Measurements from ENCODE around the gene ALAS1. TPM values are rescaled to one million over a fixed set of nuclear protein-coding genes. Genes with fewer than 3 reads are reported as not detected.

ALAS1 gene
- polyA plus RNA-seq, 3 donors from 2014 or later = 18.0 to 37.0 (median 27.4) TPM

DNA sequence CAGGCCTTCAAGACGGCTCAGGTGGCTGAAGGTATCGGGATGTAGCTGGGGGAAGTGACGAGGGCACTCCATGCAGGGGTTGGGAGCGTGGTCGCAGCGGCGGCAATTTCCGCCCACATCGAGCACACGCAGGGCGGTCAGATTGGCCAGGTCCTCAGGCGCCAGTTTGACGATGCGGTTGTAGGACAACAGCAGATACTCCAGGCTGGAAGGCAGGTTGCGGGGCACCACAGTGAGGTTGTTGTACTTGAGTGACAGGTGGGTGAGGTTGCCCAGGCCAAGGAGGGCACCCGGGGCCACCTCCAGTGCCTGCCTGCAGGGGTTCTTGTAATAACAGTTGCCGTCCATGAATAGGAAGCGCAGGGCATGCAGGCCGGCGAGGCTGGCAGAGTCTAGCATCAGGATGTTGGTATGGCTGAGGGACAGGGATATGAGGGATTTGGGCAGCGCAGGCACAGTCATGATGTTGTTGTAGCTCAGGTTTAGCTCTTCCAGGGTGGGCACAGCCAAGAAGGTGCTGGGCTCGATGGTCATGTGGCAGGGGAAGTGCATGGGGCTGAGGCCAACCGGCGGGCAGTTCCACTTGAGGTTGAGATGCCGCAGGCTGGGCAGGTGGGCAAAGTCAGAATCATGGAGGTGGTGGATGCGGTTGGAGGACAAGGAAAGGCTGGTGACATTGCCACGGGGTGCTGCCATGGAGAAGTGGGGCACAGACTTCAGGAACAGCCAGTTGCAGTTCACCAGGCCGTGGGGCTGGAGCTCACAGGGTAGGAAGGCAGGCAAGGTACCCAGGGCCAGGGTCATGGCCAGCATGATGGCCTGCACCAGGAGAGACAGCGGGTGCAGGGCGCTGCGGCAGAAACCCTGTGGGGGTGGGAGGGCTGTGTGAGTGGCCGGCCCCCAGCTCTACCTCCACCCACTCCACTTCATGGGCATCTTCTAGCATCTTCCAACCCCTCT, 25.8 kb downstream of the ALAS1 start:
- H3K4me3 Mint-ChIP-seq = no peak overlapping the region
- peaks cover 0 to 3% (median 0%) of the 10 kb centered on the region in 3 donors for H3K36me3 Mint-ChIP-seq
- H3K27me3 Mint-ChIP-seq (ENCODE audit: low read depth in 3 of 3) = peaks cover 0 to 2% (median 1%) of the 10 kb centered on the region in 3 donors
- peak overlapping the region in 1 of 6 donors; percentile 11 for H3K27ac Mint-ChIP-seq
- no peaks in the 10 kb centered on the region for H3K9me3 Mint-ChIP-seq
- peaks cover 15 to 20% of the 10 kb centered on the region in 2 donors for H3K4me1 Mint-ChIP-seq
- no peak for DNase-seq

DNA sequence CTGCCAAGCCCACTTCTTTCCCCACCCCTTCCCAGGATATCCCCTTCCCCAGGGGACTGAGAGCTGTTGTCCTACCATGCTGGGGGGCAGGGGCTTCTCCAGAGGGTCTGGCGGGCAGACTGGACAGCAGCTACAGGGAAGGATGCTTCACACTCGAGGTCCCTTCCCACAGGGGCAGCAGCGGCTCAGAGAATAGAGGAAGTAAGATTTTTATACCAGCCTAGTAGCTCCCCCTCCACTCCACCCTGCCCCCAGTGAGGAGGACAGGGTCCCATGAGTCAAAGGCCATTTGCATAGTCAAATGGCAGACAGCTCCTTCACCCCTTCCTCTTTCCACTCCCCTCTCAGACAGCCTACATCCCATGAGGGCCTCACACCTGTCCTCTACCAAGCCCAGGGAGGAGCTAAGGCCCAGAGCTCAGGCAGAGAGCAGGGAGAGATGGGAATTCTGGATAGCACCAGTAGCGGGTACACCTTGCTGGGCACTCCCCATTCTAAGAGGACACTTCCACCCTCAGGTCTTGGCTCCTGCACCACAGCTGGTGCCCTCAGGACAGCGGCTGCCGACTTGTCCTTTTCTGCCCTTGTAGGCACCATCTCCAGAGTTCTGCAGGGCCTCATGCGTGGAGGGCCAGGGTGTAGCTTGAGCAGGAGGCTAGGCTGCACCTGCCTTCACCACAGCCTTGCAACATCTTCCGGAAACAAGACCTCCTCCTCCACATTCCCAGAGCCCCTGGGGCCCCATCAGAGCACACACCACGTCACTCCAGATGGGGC, 27.7 kb downstream of the ALAS1 start, which contains the start of gene TLR9:
Gene TLR9, minus strand, starts transcription at position 194 of the 777 bp plus-strand sequence. Its CDS starts 116 bp downstream, at position 78.
- DNase-seq = no peak
- Mint-ChIP-seq H3K9me3 (no peaks in the 10 kb centered on the region), H3K36me3 (peaks cover 0 to 3% (median 0%) of the 10 kb centered on the region in 3 donors), H3K4me3 (no peak within 1 kb of the TSS), H3K4me1 (peaks cover 1 to 3% of the 10 kb centered on the region in 2 donors), H3K27ac (peak within 1 kb of the TSS in 5 of 6 donors; percentile 21 to 65 (median 45)), H3K27me3 (ENCODE audit: low read depth in 3 of 3) (peaks cover 0 to 1% (median 0%) of the 10 kb centered on the region in 3 donors)

DNA sequence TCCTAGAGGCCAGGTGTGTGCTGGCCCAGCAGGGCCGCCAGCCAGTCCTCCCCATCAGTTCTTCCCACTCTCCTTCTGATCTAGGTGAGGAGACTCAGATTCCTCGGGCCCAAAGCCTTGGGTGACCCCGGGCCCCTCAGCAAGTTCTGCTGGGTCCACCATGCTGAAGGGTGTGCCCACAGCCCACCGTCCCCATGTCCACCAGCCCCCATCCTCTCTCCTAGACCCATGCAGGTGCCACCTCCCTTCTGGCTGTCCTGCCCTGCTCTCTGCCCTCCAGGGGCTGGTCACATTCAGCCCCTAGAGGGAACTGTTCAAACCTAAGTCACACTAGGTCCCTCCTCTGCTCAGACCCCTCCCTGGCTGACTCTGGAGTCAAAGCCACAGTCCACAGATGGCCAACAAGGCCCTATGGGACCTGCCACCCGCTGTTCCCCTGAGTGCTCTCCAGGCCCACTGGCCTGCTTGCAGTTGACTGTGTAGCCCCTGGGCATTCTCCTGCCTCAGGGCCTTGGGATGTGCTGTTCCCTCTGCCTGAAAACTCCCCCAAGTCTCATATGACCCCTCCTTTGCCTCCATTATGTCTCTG, 28.4 kb downstream of the ALAS1 start:
- H3K27me3 Mint-ChIP-seq (ENCODE audit: low read depth in 3 of 3) = peaks cover 0 to 1% (median 0%) of the 10 kb centered on the region in 3 donors
- H3K9me3 Mint-ChIP-seq = no peaks in the 10 kb centered on the region
- peaks cover 0 to 3% (median 0%) of the 10 kb centered on the region in 3 donors for H3K36me3 Mint-ChIP-seq
- H3K4me3 Mint-ChIP-seq = no peak overlapping the region
- peaks cover 0 to 2% of the 10 kb centered on the region in 2 donors for H3K4me1 Mint-ChIP-seq
- no peak for DNase-seq
- peak overlapping the region in 4 of 6 donors; percentile 23 to 65 (median 48) for H3K27ac Mint-ChIP-seq

DNA sequence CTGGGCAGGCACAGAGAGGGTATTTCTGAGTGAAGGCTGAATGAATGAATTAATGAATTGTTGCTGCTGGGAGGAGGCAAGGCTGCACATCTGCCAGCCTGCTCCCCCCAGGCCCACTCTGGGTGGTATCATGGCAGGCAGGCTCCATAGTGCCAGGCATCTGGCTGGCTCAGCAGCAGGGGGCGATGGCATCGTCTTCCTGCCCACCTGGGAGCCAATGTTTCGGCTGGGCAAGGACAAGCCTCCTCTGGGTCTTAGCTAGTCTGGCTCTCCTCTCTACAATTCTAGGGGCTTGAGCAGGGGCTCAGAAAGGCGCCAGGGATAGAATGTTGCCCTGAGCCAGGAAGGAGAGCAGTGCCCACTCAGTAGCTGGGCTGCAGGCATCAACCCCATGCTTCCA, 29.2 kb downstream of the ALAS1 start:
- Mint-ChIP-seq H3K27me3 (ENCODE audit: low read depth in 3 of 3) (peaks cover 0 to 1% (median 0%) of the 10 kb centered on the region in 3 donors), H3K27ac (peak overlapping the region in 5 of 6 donors; percentile 23 to 51 (median 34)), H3K4me3 (no peak overlapping the region), H3K36me3 (peaks cover 0 to 8% (median 0%) of the 10 kb centered on the region in 3 donors), H3K9me3 (no peaks in the 10 kb centered on the region), H3K4me1 (peaks cover 6% of the 10 kb centered on the region in 2 donors)
- no peak for DNase-seq

DNA sequence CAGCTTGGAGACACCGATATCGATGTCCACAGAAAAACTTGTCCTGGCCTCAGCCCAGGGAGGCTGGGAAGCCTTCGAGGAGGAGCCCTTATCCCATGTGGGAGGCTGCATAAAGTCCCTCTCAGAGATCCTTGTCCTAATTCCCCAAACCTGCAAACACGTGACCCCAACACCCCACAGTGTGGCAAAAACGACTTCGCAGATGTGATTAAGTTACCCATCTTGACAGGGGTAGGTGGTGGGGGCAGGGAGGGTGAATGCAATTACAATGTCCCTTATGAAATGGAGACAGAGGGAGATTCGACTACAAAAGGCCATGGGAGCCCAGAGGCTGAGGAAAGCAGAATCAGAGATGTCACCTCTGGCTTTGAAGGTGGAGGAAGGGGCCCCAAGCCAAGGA, 29.8 kb downstream of the ALAS1 start:
- no peak overlapping the region for H3K4me3 Mint-ChIP-seq
- no peak for DNase-seq
- peaks cover 0 to 1% (median 0%) of the 10 kb centered on the region in 3 donors for H3K27me3 Mint-ChIP-seq (ENCODE audit: low read depth in 3 of 3)
- H3K9me3 Mint-ChIP-seq = no peaks in the 10 kb centered on the region
- peaks cover 0 to 8% (median 0%) of the 10 kb centered on the region in 3 donors for H3K36me3 Mint-ChIP-seq
- peak overlapping the region in 2 of 6 donors; percentile 24 to 55 for H3K27ac Mint-ChIP-seq
- peaks cover 6 to 8% of the 10 kb centered on the region in 2 donors for H3K4me1 Mint-ChIP-seq

DNA sequence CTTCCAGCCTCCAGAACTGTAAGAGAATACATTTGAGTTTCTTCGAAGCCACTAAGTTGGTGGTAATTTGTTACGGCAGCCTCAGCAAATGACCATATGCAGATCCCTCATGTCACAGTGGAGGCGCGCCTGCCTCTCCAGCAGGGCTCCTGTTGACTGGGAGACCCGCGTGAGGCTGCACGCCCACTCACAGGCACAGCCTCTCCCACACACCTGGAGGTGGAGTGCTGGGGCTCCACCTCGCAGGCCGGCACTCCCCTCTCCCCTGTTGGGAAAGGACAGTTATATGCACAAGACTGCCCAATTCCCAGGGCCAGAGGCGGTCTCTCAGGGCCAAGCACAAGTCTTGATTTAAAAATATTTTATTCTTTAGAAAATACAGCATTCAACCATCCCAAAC, 30.3 kb downstream of the ALAS1 start:
- Mint-ChIP-seq H3K4me1 (peaks cover 7 to 8% of the 10 kb centered on the region in 2 donors), H3K36me3 (peaks cover 0 to 8% (median 0%) of the 10 kb centered on the region in 3 donors), H3K9me3 (no peaks in the 10 kb centered on the region), H3K4me3 (no peak overlapping the region), H3K27ac (no peak overlapping the region), H3K27me3 (ENCODE audit: low read depth in 3 of 3) (peaks cover 0 to 1% (median 0%) of the 10 kb centered on the region in 3 donors)
- no peak for DNase-seq

DNA sequence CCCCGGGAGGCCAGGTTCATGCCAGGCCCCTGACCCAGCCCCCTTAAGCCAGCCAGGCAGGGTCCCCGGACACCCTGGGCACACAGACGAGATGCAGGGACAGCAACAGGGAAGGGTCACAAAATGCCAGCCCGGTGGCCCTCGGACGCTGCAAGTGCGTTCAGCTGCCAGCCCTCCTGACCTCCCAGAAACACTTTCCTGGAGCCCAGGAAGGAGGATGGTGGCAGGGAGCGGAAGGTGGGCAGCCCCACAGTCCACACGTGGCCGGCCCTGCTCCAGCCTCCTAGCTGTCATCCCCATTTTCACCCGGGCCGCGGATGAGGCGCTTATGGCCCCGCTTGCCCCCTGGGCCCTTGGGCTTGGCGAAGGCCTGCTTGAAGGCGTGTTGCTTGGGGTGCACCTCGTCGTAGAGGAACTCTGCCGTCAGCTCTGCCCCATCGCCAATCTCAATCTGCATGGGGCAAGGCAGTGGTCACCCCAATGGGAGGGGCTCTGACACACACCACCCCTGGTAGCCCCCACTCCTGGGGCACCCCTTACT, 30.9 kb downstream of the ALAS1 start:
- no peaks in the 10 kb centered on the region for H3K27me3 Mint-ChIP-seq (ENCODE audit: low read depth in 3 of 3)

DNA sequence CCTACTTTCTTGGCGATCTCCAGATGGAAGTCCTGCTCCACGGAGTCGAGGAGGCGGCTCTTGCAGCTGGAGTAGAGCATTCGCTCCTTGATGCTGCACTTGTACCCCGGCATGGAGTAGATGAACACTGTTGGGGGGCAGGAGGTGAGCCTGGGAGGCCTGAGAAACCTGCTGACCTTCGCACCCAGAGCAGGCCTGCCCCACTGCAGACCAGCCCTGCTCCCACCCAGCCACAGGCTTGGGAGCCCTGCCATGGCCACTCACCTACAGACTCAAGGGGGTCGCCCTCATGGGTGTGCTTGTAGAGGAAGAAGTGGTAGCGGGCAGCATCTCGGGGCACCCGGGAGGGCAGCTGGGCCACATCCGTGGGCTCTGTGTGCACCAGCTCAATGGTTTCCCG, 31.7 kb downstream of the ALAS1 start:
- H3K36me3 Mint-ChIP-seq = peaks cover 0 to 8% (median 0%) of the 10 kb centered on the region in 3 donors
- peaks cover 17 to 21% of the 10 kb centered on the region in 2 donors for H3K4me1 Mint-ChIP-seq
- H3K27me3 Mint-ChIP-seq (ENCODE audit: low read depth in 3 of 3) = no peaks in the 10 kb centered on the region
- H3K4me3 Mint-ChIP-seq = no peak overlapping the region
- no peak overlapping the region for H3K27ac Mint-ChIP-seq
- DNase-seq = no peak
- no peaks in the 10 kb centered on the region for H3K9me3 Mint-ChIP-seq

More for the DNA sequence above, 30.9 kb downstream of the ALAS1 start:
- Mint-ChIP-seq H3K27ac (no peak overlapping the region), H3K36me3 (peaks cover 0 to 8% (median 0%) of the 10 kb centered on the region in 3 donors), H3K4me1 (peaks cover 9 to 12% of the 10 kb centered on the region in 2 donors), H3K4me3 (no peak overlapping the region), H3K9me3 (no peaks in the 10 kb centered on the region)
- no peak for DNase-seq

DNA sequence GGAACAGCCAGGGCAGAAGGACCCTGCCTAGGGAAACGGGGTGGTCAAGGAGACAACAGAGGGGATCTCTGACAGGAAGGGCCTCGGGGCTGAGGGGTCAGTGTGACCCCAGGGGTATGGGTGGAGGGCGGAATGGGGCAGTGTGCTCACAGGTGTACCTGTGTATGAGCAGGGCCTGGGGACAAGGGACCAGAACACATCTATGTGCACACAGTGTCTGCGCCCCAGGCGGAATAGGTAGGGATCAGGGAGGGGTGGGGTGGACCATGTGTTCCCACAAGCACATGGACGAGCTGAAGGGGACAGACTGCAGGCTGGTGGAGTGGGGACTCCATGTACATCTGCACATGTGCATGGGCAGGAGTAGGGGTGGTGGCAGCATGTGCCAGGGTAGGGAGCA, 32.5 kb downstream of the ALAS1 start:
- Mint-ChIP-seq H3K27ac (peak overlapping the region in 3 of 6 donors; percentile 13 to 44 (median 32)), H3K36me3 (peaks cover 0 to 8% (median 0%) of the 10 kb centered on the region in 3 donors)

DNA sequence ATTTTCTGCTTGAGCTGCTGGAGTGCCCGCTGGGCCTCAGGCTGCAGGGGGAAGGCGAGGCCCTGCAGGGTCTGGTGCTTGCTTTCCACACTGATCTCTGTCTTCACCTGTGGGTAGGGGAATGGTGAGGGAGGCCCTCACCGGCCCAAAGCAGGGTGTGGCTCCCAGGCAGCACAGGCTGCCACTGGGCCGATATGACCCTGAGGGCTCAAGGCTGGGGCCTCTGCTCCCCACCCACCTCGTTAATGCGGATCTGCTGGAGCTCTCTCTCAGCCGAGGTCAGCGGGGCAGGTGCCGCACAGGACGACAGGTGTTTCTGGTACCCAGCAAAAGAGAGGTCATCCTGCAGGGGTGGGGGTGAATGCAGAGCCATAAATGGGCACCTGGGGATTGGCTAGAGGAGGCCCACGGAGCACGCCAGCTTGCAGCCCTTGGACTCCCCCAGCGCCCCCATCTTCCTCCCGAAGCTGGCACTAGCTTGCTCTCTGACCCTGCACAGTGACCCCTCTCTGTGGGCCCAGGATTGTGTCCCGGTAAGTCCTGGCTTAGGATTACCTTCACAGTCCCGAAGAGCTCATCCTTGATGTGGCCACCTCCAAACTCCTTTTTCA, 33.0 kb downstream of the ALAS1 start:
- H3K4me3 Mint-ChIP-seq = no peak overlapping the region

More for the DNA sequence above, 32.5 kb downstream of the ALAS1 start:
- Mint-ChIP-seq H3K4me3 (no peak overlapping the region), H3K4me1 (peaks cover 21 to 28% of the 10 kb centered on the region in 2 donors), H3K27me3 (ENCODE audit: low read depth in 3 of 3) (no peaks in the 10 kb centered on the region), H3K9me3 (no peaks in the 10 kb centered on the region)
- DNase-seq = no peak

GRCh38 chr3:52231502-52232278, 33.7 kb downstream of the ALAS1 start:
- H3K27ac Mint-ChIP-seq = peak overlapping the region; percentile 55 to 89 (median 82)
- peak overlapping the region in 2 of 5 donors; percentile 46 to 47 for H3K4me3 Mint-ChIP-seq
- peak; percentile 83 to 86 (median 83) for DNase-seq
- no peaks in the 10 kb centered on the region for H3K9me3 Mint-ChIP-seq
- peaks cover 0 to 8% (median 0%) of the 10 kb centered on the region in 3 donors for H3K36me3 Mint-ChIP-seq
- H3K4me1 Mint-ChIP-seq = peaks cover 33 to 40% of the 10 kb centered on the region in 2 donors
- H3K27me3 Mint-ChIP-seq (ENCODE audit: low read depth in 3 of 3) = no peaks in the 10 kb centered on the region

More for the DNA sequence above, 33.0 kb downstream of the ALAS1 start:
- no peaks in the 10 kb centered on the region for H3K9me3 Mint-ChIP-seq
- no peak for DNase-seq
- H3K36me3 Mint-ChIP-seq = peaks cover 0 to 8% (median 0%) of the 10 kb centered on the region in 3 donors
- no peak overlapping the region for H3K27ac Mint-ChIP-seq
- H3K4me1 Mint-ChIP-seq = peaks cover 26 to 33% of the 10 kb centered on the region in 2 donors
- H3K27me3 Mint-ChIP-seq (ENCODE audit: low read depth in 3 of 3) = no peaks in the 10 kb centered on the region
